Measurements from ENCODE around the gene RLBP1.

- no peak for TF ChIP-seq USF2 (CRISPR knock-in tag; IDR thresholded peaks at IDR 0.05)
- TF ChIP-seq ZNF219 (CRISPR knock-in tag; IDR thresholded peaks at IDR 0.05; ENCODE audit: borderline replicate concordance), result no peak
- TF ChIP-seq TEAD4 (CRISPR knock-in tag; IDR thresholded peaks at IDR 0.05), result no peak
- no peak for TF ChIP-seq NFYB (CRISPR knock-in tag; conservative IDR thresholded peaks at IDR 0.05; ENCODE audit: low read depth)
- TF ChIP-seq E2F4 (CRISPR knock-in tag; IDR thresholded peaks at IDR 0.05; ENCODE audit: borderline replicate concordance, low read depth), result no peak
- no peak for TF ChIP-seq CTCF (IDR thresholded peaks at IDR 0.05)
Observed at GRCh38 chr15:89217031-89217430, 4.3 kb downstream of the RLBP1 start.
